ENCODE results near the gene TAL1.

Gene TAL1

GRCh38 chr1:47229031-47229885 lies 2.8 kb downstream of the TAL1 start (continued):
- no peak for TF ChIP-seq CREB5 (CRISPR knock-in tag; IDR thresholded peaks at IDR 0.05; ENCODE audit: low read depth)
- TF ChIP-seq CSDC2 (CRISPR knock-in tag; IDR thresholded peaks at IDR 0.05): no peak
- TF ChIP-seq PPARA (CRISPR knock-in tag; IDR thresholded peaks at IDR 0.05; ENCODE audit: borderline replicate concordance): no peak
- TF ChIP-seq ZC3H10 (CRISPR knock-in tag; IDR thresholded peaks at IDR 0.05): no peak

GRCh38 chr1:47228644-47229030 lies 3.4 kb downstream of the TAL1 start:
- no peak for ATAC-seq
- TF ChIP-seq PPARA (CRISPR knock-in tag; IDR thresholded peaks at IDR 0.05; ENCODE audit: borderline replicate concordance): no peak
- TF ChIP-seq ZNF565 (CRISPR knock-in tag; conservative IDR thresholded peaks at IDR 0.05; ENCODE audit: low read depth): no peak
- TF ChIP-seq TOX (CRISPR knock-in tag; IDR thresholded peaks at IDR 0.05; ENCODE audit: borderline replicate concordance): no peak
- no peak for TF ChIP-seq ZNF70 (CRISPR knock-in tag; IDR thresholded peaks at IDR 0.05)

GRCh38 chr1:47227341-47228232 lies 4.4 kb downstream of the TAL1 start:
- TF ChIP-seq ZFP30 (CRISPR knock-in tag; IDR thresholded peaks at IDR 0.05) (no peak), TCF4 (CRISPR knock-in tag; IDR thresholded peaks at IDR 0.05; ENCODE audit: borderline replicate concordance) (no peak), TOX (CRISPR knock-in tag; IDR thresholded peaks at IDR 0.05; ENCODE audit: borderline replicate concordance) (no peak), CREB5 (CRISPR knock-in tag; IDR thresholded peaks at IDR 0.05; ENCODE audit: low read depth) (no peak), BACH2 (CRISPR knock-in tag; IDR thresholded peaks at IDR 0.05; ENCODE audit: borderline replicate concordance) (no peak), CSDC2 (CRISPR knock-in tag; IDR thresholded peaks at IDR 0.05) (no peak), ZNF8 (CRISPR knock-in tag; IDR thresholded peaks at IDR 0.05) (no peak), PATZ1 (CRISPR knock-in tag; IDR thresholded peaks at IDR 0.05; ENCODE audit: borderline replicate concordance) (no peak), PPARA (CRISPR knock-in tag; IDR thresholded peaks at IDR 0.05; ENCODE audit: borderline replicate concordance) (no peak), RARB (CRISPR knock-in tag; IDR thresholded peaks at IDR 0.05) (no peak), GLIS3 (CRISPR knock-in tag; IDR thresholded peaks at IDR 0.05) (no peak), SNAI2 (CRISPR knock-in tag; IDR thresholded peaks at IDR 0.05) (no peak), ZFP3 (CRISPR knock-in tag; IDR thresholded peaks at IDR 0.05) (no peak), ISL1 (CRISPR knock-in tag; IDR thresholded peaks at IDR 0.05) (no peak), ARNTL (CRISPR knock-in tag; IDR thresholded peaks at IDR 0.05; ENCODE audit: borderline replicate concordance, low read depth) (no peak), ZNF70 (CRISPR knock-in tag; IDR thresholded peaks at IDR 0.05) (no peak), OSR1 (CRISPR knock-in tag; IDR thresholded peaks at IDR 0.05) (no peak)
- TF ChIP-seq, protein P1, sequence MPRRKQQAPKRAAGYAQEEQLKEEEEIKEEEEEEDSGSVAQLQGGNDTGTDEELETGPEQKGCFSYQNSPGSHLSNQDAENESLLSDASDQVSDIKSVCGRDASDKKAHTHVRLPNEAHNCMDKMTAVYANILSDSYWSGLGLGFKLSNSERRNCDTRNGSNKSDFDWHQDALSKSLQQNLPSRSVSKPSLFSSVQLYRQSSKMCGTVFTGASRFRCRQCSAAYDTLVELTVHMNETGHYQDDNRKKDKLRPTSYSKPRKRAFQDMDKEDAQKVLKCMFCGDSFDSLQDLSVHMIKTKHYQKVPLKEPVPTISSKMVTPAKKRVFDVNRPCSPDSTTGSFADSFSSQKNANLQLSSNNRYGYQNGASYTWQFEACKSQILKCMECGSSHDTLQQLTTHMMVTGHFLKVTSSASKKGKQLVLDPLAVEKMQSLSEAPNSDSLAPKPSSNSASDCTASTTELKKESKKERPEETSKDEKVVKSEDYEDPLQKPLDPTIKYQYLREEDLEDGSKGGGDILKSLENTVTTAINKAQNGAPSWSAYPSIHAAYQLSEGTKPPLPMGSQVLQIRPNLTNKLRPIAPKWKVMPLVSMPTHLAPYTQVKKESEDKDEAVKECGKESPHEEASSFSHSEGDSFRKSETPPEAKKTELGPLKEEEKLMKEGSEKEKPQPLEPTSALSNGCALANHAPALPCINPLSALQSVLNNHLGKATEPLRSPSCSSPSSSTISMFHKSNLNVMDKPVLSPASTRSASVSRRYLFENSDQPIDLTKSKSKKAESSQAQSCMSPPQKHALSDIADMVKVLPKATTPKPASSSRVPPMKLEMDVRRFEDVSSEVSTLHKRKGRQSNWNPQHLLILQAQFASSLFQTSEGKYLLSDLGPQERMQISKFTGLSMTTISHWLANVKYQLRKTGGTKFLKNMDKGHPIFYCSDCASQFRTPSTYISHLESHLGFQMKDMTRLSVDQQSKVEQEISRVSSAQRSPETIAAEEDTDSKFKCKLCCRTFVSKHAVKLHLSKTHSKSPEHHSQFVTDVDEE (CRISPR knock-in tag; IDR thresholded peaks at IDR 0.05): no peak
- TF ChIP-seq, protein P2, sequence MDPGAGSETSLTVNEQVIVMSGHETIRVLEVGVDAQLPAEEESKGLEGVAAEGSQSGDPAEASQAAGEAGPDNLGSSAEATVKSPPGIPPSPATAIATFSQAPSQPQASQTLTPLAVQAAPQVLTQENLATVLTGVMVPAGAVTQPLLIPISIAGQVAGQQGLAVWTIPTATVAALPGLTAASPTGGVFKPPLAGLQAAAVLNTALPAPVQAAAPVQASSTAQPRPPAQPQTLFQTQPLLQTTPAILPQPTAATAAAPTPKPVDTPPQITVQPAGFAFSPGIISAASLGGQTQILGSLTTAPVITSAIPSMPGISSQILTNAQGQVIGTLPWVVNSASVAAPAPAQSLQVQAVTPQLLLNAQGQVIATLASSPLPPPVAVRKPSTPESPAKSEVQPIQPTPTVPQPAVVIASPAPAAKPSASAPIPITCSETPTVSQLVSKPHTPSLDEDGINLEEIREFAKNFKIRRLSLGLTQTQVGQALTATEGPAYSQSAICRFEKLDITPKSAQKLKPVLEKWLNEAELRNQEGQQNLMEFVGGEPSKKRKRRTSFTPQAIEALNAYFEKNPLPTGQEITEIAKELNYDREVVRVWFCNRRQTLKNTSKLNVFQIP (CRISPR knock-in tag; IDR thresholded peaks at IDR 0.05; ENCODE audit: borderline replicate concordance, low read depth): no peak
- TF ChIP-seq, protein P3, sequence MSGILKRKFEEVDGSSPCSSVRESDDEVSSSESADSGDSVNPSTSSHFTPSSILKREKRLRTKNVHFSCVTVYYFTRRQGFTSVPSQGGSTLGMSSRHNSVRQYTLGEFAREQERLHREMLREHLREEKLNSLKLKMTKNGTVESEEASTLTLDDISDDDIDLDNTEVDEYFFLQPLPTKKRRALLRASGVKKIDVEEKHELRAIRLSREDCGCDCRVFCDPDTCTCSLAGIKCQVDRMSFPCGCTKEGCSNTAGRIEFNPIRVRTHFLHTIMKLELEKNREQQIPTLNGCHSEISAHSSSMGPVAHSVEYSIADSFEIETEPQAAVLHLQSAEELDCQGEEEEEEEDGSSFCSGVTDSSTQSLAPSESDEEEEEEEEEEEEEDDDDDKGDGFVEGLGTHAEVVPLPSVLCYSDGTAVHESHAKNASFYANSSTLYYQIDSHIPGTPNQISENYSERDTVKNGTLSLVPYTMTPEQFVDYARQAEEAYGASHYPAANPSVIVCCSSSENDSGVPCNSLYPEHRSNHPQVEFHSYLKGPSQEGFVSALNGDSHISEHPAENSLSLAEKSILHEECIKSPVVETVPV (CRISPR knock-in tag; IDR thresholded peaks at IDR 0.05): no peak
- ATAC-seq: no peak
